Hepatocyte (in vitro differentiated cells): ENCODE measurements around the gene GRM1. TPM values are rescaled to one million over a fixed set of nuclear protein-coding genes. Genes with fewer than 3 reads are reported as not detected.
A peak's percentile ranks its signal among the peaks of the same experiment; 100 is the strongest.

ENCODE experiments used
- DNase-seq: peaks from one replicate; pipeline ENCODE4 v3.0.0-alpha.2; 2016; ENCODE audit warnings: low spot score
- H2AFZ ChIP-seq: fragments of 200-600 bp; sonication (generic); 2 replicates; pipeline ENCODE4 v1.6.0; 2016; ENCODE audit warnings: antibody characterized with exemption, mild to moderate bottlenecking
- H3K27ac ChIP-seq: fragments of 200-600 bp; sonication (generic); 2 replicates; pipeline ENCODE4 v1.5.1; 2016; ENCODE audit warnings: mild to moderate bottlenecking
- H3K27me3 ChIP-seq: fragments of 200-600 bp; sonication (generic); 2 replicates; pipeline ENCODE4 v1.6.1; 2016
- H3K36me3 ChIP-seq: fragments of 200-600 bp; sonication (generic); replicated peaks from 2 replicates; pipeline ENCODE4 v1.5.1; 2016; ENCODE audit warnings: low read depth; ENCODE audit not compliant: insufficient read depth
- H3K4me1 ChIP-seq: fragments of 200-600 bp; sonication (generic); 2 replicates; pipeline ENCODE4 v1.5.1; 2016; ENCODE audit warnings: mild to moderate bottlenecking, moderate library complexity; ENCODE audit not compliant: insufficient read depth
- H3K4me2 ChIP-seq: fragments of 200-600 bp; sonication (generic); 2 replicates; pipeline ENCODE4 v1.6.0; 2016
- H3K4me3 ChIP-seq: fragments of 200-600 bp; sonication (generic); 2 replicates; pipeline ENCODE4 v1.5.1; 2016; ENCODE audit warnings: mild to moderate bottlenecking
- H3K79me2 ChIP-seq: fragments of 200-600 bp; sonication (generic); 2 replicates; pipeline ENCODE4 v1.6.0; 2017; ENCODE audit warnings: mild to moderate bottlenecking
- H3K9me2 ChIP-seq: fragments of 200-600 bp; sonication (generic); replicated peaks from 2 replicates; pipeline ENCODE4 v1.6.0; 2017; ENCODE audit warnings: mild to moderate bottlenecking; ENCODE audit not compliant: insufficient read depth
- H3K9me3 ChIP-seq: fragments of 200-600 bp; sonication (generic); 2 replicates; pipeline ENCODE4 v1.5.1; 2016; ENCODE audit warnings: low read depth, mild to moderate bottlenecking
- H4K20me1 ChIP-seq: fragments of 200-600 bp; sonication (generic); 2 replicates; pipeline ENCODE4 v1.6.0; 2016; ENCODE audit warnings: mild to moderate bottlenecking; ENCODE audit not compliant: insufficient read depth, poor library complexity, severe bottlenecking
- CTCF ChIP-seq: fragments of 200-600 bp; sonication (generic); IDR thresholded peaks from 2 replicates; pipeline ENCODE4 v1.5.1; 2016; ENCODE audit warnings: antibody characterized with exemption, mild to moderate bottlenecking; ENCODE audit not compliant: poor library complexity
- EZH2 ChIP-seq: fragments of 200-600 bp; sonication (generic); IDR thresholded peaks from 2 replicates; pipeline ENCODE4 v1.6.1; 2016; ENCODE audit warnings: antibody characterized with exemption, mild to moderate bottlenecking, borderline replicate concordance
- EZH2phosphoT487 ChIP-seq: fragments of 200-600 bp; sonication (generic); IDR thresholded peaks from one replicate; pipeline ENCODE4 v1.6.1; 2018; ENCODE audit warnings: antibody characterized with exemption, mild to moderate bottlenecking, low read depth, moderate library complexity; ENCODE audit not compliant: unreplicated experiment, severe bottlenecking
- WGBS: methylation state at CpG from one replicate; pipeline ENCODE4 v1.1.6; 2016; ENCODE audit warnings: low lambda C conversion rate; ENCODE audit errors: missing lambda C conversion rate; 5-methylcytosine and 5-hydroxymethylcytosine counted together
- polyA plus RNA-seq: library from polyadenylated mRNA; unstranded; fragments of >200 nt; fragmentation: Nextera tagmentation; extraction: Ambion mirVana; gene quantifications from 2 replicates; pipeline ENCODE4 v1.2.1, GENCODE V29; 2016
- total RNA-seq: library from RNA; depleted of rRNA; stranded (reverse); fragments of >200 nt; gene quantifications from 2 replicates; pipeline ENCODE4 v1.2.3, GENCODE V29; 2014

GRM1 gene
- total and polyA plus RNA-seq, 2 experiments from 2014 or later: 0.17 TPM; not detected in 1

GRCh38 chr6:146029573-146030184 lies 817 bp downstream of the GRM1 start:
- Histone ChIP-seq H4K20me1 (no peaks in the 10 kb centered on the region), H3K9me3 (no peaks in the 10 kb centered on the region), H3K4me2 (no peak overlapping the region), H3K4me1 (no peaks in the 10 kb centered on the region), H2AFZ (no peak overlapping the region), H3K27me3 (peaks cover 36% of the 10 kb centered on the region), H3K9me2 (no peaks in the 10 kb centered on the region), H3K79me2 (no peaks in the 10 kb centered on the region), H3K4me3 (no peak overlapping the region), H3K36me3 (no peaks in the 10 kb centered on the region), H3K27ac (no peak overlapping the region)
- 58% methylated on average over 25 of the region's 25 CpGs for WGBS
- no peak for DNase-seq
- TF ChIP-seq CTCF: no peak
- TF ChIP-seq EZH2: no peak
- TF ChIP-seq EZH2phosphoT487: no peak

GRCh38 chr6:146032387-146032786 lies 3.5 kb downstream of the GRM1 start:
- TF ChIP-seq CTCF: no peak
- no peak for TF ChIP-seq EZH2phosphoT487
- no peak for TF ChIP-seq EZH2
- no peak for DNase-seq
- Histone ChIP-seq H3K4me3 (no peak overlapping the region), H3K9me2 (no peaks in the 10 kb centered on the region), H4K20me1 (no peaks in the 10 kb centered on the region), H3K27ac (no peak overlapping the region), H2AFZ (no peak overlapping the region), H3K27me3 (peaks cover 29% of the 10 kb centered on the region), H3K4me1 (no peaks in the 10 kb centered on the region), H3K9me3 (no peaks in the 10 kb centered on the region), H3K4me2 (no peak overlapping the region), H3K36me3 (no peaks in the 10 kb centered on the region), H3K79me2 (no peaks in the 10 kb centered on the region)
- WGBS: 72% methylated on average over 4 of the region's 4 CpGs

GRCh38 chr6:146040360-146040759 lies 11.5 kb downstream of the GRM1 start:
- H2AFZ ChIP-seq: no peak overlapping the region
- TF ChIP-seq EZH2: no peak
- TF ChIP-seq EZH2phosphoT487: no peak
- no peak for TF ChIP-seq CTCF
- no peaks in the 10 kb centered on the region for H3K4me1 ChIP-seq
- peaks cover 3% of the 10 kb centered on the region for H3K9me3 ChIP-seq
- no peak for DNase-seq
- no peak overlapping the region for H3K4me3 ChIP-seq
- H4K20me1 ChIP-seq: no peaks in the 10 kb centered on the region
- H3K36me3 ChIP-seq: no peaks in the 10 kb centered on the region
- no peak overlapping the region for H3K4me2 ChIP-seq
- H3K27me3 ChIP-seq: no peaks in the 10 kb centered on the region
- H3K79me2 ChIP-seq: no peaks in the 10 kb centered on the region
- no peak overlapping the region for H3K27ac ChIP-seq
- WGBS: 97% methylated on average over 1 of the region's 1 CpG
- no peaks in the 10 kb centered on the region for H3K9me2 ChIP-seq

- peaks cover 3% of the 10 kb centered on the region for H3K9me3 ChIP-seq
- H3K79me2 ChIP-seq: no peaks in the 10 kb centered on the region
- no peaks in the 10 kb centered on the region for H3K9me2 ChIP-seq
- H2AFZ ChIP-seq: no peak overlapping the region
- no peak overlapping the region for H3K4me3 ChIP-seq
- no peak for TF ChIP-seq EZH2phosphoT487
- TF ChIP-seq CTCF: peak; percentile 34
- TF ChIP-seq EZH2: no peak
- no peak overlapping the region for H3K27ac ChIP-seq
- H3K4me2 ChIP-seq: no peak overlapping the region
- 72% methylated on average over 1 of the region's 1 CpG for WGBS
- DNase-seq: peak; percentile 12
- H3K27me3 ChIP-seq: no peaks in the 10 kb centered on the region
- no peaks in the 10 kb centered on the region for H3K36me3 ChIP-seq
- H4K20me1 ChIP-seq: no peaks in the 10 kb centered on the region
- H3K4me1 ChIP-seq: no peaks in the 10 kb centered on the region
These were observed 12.4 kb downstream of the GRM1 start for GRCh38 chr6:146041282-146041681.
